GM21515 (cell line): Measurements from ENCODE around the gene DHRS13.
"Not testable (repeated sequence)": the region's sequence is repeated elsewhere in the genome, so short reads cannot be mapped to it uniquely, and the experiment has no call there.

ENCODE experiments used
- ATAC-seq: cut with Tn5 transposase; IDR thresholded peaks from one replicate; pipeline ENCODE4 v1.9.1; 2021; ENCODE audit not compliant: unreplicated experiment

The DHRS13 gene

DNA sequence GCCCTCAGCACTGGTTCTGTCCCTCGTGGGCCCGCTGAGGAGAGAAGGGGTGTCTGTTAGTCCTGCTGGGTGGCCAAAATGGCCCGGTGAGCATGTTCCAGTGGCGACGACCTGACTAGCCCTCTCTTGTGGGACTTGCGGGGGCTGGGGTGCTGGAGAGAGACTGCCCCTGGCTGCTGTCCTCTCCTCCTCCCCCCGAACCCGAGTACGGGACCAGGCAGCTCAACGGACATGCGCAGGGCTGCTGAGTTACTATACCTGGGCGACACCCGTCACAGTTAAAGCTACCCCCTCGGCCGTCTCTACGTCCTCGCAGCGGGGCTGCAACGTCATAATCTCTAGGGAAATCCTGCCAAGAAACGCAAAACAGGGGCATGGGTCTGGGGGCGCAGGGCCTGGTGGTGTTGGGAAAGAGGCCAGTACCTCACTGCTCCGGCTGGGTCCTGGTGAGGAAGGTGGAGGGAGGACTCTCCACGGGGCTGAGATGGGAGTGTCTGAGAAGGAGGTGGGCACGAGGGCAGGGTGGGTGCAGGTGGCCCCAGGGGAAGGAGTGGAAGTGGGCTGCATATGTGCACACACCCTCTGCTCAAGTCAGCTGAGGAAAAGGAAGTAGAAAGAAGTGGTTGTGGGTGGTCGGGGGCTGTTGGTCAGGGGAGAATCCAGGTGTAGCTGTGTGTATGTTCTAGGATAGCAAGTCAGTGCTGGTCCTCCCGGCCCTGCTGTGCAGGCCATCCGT, 18.7 kb downstream of the DHRS13 start:
- ATAC-seq, result no peak

DNA sequence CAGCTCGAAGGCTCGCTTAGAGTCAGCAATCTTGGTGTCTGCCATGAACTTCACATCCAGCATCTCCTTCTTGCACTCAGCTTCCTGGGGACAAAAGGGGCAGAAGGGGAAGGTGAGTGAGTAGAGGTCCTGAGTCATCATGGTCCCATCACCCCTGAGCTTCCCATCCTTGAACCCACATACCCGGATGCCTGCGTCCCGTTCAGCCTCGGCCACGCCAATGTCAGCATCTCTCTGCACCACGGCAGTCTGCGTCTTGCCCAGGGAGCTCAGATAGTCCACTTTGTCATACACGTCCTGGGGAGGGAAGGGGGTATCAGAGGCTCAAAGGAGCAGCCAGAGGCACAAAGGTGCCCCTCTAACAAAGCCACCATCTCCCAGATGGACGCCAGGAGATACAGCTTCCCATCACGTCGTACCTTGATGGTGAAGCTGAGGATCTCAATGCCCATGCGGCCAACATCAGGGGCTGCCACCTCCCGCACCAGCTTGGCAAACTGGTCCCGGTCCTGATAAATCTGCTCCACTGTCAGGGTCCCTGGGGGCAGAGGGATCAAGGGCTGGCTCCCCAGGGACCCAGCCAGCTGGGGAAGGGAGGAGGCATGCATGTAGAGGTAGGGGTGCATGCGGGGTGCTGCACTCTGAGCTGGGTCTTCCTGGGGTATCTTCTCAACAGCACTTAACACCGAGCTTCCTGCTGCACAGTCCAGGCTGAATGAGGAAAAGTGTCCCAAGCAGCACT, 20.6 kb downstream of the DHRS13 start:
- no peak for ATAC-seq

DNA sequence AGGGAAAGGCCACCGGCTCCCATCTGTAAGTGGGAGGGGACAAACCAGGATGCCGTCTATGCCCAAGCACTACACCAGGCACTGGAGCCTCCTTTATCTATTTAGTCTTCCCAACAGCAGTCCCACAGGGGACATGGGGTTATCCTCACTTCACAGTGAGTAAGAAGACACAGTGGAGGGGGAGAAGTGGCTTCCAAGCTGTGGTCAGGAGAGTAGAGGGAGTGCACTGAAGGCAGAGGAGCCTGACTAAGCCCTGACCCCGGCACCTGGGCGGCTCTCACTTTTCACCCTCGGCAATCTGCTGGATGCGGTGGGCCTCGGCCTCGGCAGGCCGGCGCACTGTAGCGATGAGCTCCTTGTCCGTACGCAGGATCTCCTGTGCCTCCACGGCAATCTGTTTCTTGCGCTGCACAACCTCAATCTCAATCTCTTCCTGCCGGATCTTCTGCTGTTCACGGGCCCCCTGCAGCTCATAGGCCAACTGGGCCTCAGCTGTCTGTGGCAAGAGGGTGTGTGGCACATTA, 21.3 kb downstream of the DHRS13 start:
- ATAC-seq, result no peak

DNA sequence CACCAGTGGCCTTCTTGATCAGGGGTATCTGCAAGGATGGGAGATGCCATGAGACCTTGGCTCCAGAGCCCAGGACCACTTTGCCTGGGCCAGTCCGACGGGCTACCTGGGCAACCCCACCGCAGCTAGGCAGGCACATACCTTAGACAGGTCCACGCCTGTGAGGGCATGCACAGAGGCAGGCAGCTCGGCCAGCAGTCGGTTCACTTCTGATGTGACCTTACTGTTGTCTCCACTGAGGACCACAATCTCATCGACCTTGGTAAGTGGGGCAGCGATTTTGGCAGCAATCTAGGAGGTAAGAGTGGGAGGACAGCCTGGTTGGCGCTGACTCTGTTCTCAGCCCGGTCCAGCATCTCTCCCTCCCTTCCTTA, 22.3 kb downstream of the DHRS13 start:
- ATAC-seq, result no peak

DNA sequence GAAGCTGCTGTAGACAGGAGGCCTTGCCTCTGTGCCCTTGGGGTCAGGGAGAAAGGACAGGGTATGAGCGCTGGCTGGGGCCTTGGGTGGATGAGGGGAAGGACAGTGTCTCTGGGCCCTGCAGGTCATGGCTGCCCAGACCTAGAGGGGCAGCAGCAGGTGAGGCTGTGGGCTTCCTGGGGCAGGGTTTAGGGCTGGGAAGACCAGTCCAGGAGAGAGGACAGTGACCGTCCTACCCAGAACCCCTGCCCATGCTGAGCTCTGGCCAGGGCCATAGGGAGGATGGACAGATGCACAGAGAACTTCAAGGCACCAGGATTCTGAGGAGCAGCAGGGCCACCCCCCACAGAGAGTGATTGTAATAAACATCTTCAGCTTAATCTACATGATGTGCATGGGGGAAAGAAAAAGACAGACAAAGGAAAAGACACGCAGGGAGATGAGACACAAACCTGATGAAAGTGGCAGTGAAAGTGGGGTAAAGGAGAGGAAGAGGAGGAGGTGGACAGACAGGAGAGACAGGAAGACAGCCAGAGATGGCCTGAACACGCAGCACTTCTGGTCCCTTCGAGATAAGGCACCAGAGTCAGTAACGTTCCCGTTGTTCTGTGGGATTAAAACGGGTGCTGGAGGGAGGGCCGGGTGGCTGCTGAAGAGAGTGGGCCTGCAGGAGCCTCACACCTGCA, 22.9 kb downstream of the DHRS13 start:
- no peak for ATAC-seq

DNA sequence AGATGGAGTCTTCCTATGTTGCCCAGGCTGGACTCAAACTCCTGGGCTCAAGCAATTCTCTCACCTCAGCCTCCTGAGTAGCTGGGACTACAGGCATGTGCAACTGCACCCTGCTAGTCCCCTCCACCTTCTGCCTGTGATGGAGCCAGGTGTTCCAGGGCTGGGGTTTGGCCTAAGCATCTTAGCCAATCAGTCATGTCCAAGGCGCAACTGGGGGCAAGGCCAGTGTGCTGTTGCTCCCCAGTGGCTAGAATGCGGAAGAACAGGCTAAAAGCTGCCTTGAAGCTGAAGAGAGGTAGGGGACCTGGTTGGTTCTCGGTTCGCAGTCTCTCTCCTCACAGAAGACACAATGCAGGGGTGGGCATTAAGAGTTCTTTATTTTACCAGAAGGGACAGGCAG, 23.9 kb downstream of the DHRS13 start:
- ATAC-seq, result no peak

DNA sequence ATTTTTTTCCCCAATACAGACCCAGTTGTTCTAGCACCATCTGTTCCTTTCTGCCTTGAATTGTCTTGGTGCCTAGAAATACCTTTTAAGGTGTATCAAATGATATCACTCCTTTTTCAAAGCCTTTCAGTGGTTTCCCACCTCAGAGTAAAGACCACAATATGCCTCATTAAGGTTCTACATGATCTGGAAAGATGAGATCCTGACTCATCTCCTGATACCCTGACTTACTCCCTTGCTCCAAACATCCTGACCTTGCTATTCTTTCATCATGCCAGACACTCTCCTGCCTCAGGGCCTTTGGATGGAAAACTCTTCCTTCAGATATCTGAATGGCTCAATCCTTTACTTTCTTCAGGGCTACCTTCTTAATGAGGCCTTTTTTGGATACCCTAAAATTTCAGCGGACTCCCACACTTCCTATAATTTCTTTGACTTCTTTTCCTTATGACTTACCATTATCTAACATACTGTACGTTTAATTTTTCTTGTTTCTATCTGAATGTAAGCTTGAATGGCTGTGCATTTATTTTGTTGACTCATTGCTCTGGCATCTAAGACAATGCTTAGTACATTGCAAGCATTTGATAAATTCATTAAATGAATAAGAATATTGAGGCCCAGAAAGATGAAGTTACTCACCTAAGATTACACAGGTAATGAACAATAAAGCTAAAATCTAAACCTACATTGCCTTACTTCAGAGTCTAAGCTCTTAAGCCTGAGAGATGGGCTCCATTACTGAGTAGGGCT, 24.5 kb downstream of the DHRS13 start:
- ATAC-seq, result no peak

DNA sequence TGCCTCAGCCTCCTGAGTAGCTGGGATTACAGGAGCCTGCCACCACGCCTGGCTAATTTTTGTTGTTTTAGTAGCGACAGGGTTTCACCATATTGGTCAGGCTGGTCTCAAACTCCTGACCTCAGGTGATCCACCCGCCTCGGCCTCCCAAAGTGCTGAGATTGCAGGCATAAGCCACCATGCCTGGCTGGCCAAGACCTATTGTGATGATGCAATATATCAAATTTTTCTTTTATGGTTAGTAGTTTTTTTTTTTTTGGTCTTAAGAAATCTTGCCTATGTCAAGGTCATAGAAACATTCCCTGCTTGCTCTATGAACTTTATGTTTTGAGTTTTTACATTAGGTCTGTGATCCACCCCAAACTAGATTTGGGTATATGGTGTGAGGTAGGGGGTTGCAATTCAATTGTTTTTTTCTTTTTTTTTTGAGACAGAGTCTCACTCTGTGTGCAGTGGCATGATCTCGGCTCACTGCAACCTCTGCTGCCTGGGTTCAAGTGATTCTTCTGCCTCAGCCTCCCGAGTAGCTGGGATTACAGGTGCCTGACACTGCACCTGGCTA, 25.6 kb downstream of the DHRS13 start:
- not testable (repeated sequence) for ATAC-seq

DNA sequence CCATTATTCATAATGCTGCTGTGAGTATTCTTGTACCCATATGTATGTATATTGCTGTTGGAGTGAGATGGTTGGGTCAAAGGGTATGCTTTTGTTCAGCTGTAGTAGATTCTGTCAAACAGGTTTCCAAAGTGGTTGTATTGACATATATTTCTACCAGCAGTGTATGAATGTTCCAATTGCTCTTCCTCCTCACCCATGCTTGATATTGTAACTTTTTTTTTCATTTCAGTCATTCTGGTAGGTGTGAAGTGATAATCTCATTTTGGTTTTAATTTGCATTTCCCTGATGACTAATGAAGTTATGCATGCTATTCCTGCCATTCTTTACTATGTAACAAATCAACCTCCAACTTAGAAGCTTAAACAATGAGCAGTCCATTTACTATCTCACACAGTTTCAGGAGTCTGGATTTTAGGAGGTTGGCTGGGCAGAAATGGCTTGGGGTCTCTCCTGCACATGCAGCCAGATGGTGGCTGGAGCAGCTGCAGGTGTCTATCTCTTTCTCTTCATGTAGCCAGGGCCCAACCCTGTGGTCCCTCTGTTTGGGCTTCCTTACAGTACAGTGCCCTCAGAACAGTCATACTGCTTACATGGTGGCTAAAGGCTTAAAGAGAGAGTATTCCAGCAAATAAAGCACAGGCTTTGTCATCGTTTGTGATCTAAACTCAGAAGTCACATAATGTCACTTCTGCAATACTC, 26.9 kb downstream of the DHRS13 start:
- no peak for ATAC-seq

DNA sequence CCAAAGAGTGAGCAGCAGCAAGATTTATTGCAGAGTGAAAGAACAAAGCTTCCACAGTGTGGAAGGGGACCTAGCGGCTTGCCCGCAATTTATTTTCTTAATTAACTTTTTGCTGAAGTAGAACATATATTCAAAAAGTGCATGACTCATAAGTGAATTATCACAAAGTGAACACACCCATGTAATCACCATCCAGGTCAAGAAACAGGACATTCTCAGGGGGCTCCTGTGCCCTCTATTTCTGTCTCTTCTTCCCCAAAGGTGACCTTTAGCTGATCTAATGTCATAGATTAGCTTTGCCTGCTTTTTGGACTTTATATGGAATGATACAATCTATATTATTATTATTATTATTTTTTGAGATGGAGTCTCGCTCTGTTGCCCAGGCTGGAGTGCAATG, 28.1 kb downstream of the DHRS13 start:
- ATAC-seq, result no peak

DNA sequence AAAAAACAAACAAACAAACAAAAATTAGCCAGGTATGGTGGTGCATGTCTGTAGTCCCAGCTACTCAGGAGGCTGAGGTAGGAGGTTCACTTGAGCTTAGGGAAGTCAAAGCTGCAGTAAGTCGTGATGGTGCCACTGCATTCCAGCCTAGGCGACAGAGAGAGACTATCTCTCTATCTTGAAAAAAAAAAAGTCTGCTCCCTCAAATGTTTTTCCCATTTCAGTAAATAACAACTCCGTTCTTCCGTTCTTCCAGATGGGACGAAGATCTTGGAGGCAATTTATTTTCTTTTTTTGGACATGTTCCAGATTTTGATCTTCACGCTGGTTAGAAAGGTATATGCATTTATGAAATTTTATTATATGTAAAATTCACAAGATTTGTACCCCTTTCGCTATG, 29.0 kb downstream of the DHRS13 start:
- no peak for ATAC-seq

DNA sequence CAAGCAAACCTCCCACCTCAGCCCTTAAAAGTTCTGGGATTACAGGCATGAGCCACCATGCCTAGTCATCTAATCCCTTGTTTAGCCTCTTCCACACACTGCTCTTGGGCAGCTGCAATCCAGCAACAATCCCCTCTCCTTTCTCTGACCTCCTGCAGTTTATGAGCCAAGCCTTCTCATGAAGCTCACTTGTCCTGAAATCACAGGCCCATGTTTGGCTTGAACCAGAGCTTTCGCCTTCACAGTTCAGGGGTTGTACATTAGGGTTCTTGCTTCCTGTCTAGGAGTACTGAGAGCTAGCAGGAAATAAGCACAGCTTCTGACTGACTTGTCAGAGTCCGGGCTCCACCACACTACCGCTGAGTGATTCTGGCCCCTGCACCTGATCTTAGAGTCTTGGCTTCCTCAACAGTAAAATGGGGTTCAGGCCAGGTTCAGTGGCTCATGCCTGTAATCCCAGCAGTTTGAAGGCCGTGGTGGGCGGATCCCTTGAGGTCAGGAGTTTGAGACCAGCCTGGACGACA, 31.8 kb downstream of the DHRS13 start:
- peak; percentile 83 for ATAC-seq

DNA sequence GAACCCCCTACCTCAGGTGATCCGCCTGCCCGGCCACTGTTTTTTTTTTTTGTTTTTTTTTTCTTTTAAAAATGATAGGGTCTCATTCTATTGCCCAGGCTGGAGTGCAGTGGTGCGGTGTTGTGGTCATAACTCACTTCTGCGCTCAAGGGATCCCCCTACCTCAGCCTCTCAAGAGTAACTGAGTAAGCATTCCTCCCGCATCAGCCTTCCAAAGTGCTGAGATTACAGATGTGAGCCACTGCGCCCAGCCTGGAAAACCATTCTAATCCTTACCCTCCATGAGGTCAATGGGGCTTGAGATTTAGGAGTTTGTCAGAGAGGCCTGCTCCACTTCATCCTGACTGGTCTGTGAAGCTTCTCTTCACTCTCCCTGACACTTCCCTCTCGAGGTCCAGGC, 35.6 kb downstream of the DHRS13 start:
- no peak for ATAC-seq

DNA sequence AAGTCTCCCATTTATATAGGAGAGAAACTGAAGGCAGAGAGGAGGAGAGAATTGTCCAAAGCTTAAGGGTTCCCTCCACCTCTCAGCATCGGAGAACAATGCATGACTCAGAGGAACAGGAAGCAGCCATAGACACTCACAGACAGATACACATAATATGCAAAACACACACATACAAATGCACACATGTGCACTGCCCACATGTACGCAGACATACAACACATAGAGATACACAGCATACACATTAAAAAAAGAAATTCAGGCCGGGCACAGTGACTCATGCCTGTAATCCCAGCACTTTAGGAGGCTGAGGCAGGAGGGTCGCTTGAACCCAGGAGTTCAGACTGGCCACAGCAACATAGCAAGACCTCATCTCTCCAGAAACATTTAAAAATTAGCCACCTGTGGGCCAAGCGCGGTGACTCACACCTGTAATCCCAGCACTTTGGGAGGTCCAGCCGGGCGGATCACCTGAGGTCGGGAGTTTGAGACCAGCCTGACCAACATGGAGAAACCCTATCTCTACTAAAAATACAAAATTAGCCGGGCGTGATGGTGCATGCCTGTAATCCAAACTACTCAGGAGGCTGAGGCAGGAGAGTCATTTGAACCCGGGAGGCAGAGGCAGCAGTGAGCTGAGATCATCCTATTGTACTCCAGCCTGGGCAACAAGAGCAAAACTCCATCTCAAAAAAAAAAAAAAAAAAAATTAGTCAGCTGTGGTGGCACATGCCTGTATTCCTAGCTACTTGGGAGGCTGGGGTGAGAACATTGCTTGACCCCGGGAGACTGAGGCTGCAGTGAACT, 36.7 kb downstream of the DHRS13 start:
- ATAC-seq, result no peak

DNA sequence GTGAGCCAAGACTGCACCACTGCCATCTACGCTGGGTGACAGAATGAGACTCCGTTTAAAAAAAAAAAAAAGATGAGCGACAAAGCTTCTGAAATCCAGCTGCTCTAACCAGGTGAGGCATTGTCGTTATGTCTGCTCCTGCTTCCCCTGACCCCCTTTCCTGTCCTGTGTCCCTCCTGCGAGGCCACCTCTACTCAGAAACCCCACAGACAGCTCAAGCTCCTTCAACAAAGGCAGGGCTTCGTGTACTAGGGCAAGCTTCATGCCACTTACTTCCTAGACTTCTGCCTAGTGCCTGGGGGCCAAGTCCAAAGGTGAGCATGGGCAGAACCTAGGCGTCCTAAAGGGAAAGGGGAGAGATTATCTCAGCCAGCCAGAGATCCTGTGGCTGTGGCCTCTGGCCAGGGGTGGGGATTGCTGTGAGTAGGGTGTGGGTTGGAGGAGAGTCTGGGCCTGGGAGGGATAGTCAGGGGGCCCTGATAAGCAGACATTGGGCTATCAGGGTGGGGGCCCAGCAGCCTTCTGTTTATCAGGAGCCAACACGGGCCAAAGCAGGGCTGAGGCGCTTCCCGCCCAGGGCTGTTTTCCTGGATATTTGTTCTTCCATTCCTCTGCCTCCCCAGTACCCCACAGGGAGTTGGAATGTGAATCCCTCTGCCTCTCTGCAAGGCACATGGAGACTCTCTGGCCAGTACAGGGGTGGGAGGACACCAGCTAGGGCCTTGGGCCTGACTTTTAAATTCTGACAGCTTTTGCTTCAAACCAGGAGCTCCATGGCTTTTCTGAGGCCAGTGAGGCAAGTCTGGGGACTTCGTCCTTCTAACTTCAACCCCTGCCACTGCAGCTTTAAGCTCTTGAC, 37.7 kb downstream of the DHRS13 start:
- ATAC-seq, result no peak

DNA sequence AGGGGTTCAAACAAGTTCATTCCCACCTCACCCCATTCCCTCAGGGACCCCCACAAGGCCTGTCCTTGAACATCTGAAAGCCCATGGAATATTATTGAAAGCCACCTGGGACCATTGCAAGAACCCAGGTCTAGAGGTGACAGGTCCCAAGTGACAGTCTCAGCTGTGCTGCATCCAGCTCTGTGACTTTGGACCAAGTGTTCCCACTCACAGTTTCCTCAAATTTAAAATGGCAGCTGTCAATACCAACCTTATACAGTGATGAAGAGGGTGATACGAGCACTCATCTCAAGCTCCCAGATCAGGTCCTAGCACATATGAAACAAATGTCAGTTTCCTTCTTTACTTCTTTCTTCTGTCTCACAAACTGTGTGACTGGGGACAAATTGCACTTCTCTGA, 38.9 kb downstream of the DHRS13 start:
- no peak for ATAC-seq

DNA sequence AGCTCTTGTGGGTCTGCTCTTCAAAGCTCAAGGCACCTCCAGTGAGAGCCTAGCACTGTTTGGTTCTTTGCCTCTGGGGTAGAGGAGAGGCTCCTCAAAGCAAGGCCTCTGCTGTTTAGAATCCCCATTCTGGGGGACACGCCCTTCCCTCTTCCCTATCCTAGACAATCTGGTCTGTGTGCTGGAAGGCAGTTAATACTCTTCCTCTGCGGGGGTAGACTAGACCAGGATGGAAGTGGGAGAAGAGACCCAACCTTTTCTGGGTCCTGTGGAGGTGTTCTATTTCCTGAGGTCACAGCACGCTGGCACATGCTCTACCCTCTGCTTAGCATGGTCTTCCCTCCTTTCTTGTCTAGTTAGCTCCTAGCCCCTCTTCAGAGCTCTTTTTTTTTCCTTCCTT, 40.3 kb downstream of the DHRS13 start:
- no peak for ATAC-seq
